HG03196 (cell line): ENCODE data around the gene ATXN1.
"Not testable (repeated sequence)": the region's sequence is repeated elsewhere in the genome, so short reads cannot be mapped to it uniquely, and the experiment has no call there.

Experiments used
- ATAC-seq: cut with Tn5 transposase; IDR thresholded peaks from one replicate; pipeline ENCODE4 v1.9.1; 2021; ENCODE audit not compliant: unreplicated experiment

The ATXN1 gene

DNA sequence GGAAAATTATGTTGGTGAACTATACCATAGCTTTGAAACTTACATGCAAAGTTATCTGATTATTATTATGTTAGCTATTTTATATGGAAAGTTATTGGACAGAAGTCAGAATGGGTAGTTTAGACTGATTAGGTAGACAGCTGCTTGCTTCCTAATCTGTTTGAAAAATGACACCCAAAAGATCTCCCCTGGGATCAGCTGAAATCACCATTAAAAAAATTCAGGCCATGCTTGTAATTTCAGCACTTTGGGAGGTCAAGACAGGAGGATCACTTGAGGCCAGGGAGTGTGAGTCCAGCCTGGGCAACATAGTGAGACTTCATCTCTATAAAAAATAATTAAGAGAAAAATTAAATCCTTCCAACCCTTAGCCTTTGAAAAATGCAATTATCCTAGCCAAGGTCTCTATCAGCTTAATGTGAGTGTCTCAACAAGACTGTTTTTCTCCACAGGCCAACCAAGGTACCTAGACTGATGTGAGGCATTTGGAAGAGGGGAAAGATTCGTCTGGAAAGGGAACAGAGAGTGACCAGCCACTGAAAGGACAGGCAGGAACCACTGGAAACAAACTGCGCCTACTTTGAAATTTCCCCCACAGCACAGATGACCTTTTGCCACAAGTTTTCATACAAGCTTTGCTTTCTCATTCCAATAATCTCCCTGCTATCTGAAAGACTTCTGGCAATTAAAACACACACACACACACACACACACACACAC is 290.6 kb downstream of the ATXN1 start:
- ATAC-seq = peak; percentile 6

DNA sequence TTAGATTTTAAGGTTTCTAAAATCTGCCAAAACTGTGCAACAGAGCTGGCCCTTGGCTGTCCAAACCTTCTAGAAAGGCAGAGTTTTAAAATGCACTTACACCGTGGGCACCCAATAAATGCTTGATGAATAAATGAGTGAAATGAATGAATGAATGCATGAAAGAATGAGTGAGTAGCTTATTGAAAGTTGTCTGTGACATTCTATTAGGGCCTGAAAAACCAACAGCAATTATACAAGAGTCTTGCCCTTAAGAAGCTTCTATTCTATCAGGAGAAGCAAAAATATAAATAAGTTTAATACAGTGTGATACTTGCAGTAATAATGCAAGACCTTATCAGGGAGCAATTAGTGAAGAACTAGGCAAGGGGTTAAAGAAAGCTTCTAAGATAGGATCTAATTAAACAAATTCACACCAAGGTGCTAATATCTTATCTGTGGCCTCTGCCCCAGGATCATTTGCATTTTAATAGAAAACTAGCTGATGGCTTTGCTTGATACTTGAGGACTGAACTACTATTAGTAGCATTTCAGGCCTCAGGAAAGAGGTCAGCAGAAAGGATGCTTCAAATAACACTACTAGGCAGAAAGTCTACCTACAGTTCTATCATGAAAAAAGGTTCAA is 292.2 kb downstream of the ATXN1 start:
- ATAC-seq = no peak

DNA sequence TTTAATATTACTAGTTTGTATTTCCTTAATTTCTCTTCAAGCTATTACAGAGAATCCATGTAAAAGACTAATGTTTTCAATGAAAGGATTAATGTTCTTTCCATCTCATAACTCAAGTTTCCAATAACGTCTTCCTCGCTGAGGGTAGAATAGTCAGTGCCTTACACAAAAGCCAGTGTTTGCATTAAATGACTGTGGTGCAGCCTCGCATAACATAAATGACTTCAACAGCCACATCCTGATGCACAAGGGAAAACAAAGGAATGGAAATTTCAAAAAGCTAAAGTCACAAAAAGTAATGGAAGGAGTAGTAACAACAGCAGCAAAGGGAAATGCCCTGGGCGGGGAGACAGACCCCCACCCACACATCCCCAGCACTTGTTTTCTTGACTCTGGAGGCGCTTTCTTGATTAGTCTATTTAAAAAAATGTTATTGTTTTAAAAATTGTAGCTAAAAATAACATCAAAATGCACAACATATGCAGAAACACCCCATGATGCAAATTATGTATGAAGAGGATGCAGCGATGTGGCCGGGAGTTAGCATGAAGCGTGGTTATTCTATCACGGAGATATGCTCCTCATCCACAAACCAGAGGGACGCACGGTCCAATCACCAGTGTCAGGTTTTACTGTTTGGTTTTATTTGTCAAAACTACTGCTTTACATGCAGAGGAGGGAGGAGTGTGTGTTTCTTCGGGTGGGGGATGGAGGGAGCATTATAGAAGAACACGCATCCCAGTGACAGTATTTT is 294.3 kb downstream of the ATXN1 start:
- no peak for ATAC-seq

DNA sequence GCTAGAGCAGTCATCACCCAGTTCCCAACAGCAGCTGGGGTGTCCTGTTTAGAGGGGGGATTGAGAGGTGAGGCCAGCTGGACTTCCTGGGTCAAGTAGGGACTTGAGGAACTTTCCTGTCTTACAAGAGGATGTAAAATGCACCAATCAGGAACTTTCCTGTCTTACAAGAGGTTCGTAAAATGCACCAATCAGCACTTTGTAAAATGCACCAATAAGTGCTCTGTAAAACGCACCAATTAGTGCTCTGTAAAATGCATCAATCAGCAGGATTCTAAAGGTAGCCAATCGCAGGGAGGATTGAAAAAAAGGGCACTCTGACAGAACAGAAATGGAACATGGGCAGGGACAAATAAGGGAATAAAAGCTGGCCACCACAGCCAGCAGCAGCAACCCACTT is 297.2 kb downstream of the ATXN1 start:
- no peak for ATAC-seq

DNA sequence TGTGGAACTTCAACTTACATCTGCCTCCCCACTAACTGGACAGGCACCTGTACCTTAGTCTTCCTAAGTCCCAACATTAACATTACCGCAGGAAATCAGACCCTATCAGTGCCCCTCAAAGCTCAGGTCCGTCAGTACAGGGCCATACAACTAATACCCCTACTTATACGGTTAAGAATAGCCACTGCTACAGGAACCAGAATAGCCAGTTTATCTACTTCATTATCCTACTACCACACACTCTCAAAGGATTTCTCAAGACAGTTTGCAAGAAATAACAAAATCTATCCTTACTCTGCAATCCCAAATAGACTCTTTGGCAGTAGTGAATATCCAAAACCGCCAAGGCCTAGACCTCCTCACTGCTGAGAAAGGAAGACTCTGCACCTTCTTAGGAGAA is 298.0 kb downstream of the ATXN1 start:
- not testable (repeated sequence) for ATAC-seq

DNA sequence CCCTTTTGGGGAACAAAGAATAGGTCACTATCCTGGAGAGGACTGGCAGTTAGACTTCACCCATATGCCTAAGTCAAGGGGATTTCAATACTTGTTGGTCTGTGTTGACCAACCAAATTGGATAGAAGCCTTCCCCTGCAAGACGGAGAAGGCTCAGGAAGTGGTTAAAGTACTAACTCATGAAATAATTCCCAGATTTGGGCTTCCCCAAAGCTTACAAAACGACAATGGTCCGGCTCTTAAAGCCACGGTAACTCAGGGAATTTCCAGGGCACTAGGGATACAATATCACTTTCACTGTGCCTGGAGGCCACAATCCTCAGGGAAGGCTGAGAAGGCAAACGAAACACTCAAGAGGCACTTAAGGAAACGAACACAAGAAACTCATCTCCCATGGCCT is 299.8 kb downstream of the ATXN1 start:
- ATAC-seq = no peak

DNA sequence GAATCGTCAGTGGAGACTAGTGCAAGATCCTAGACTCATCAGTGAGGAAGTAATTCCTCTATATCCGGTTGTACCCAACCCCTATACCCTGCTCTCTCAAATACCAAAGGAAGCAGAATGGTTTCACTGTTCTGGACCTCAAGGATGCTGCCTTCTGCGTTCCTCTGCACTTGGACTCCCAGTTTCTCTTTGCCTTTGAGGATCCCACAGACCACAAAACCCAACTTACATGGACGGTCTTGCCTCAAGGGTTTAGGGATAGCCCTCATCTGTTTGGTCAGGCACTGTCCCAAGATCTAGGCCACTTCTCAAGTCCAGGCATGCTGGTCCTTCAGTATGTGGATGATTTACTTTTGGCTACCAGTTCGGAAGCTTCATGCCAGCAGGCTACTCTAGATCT is 301.8 kb downstream of the ATXN1 start:
- not testable (repeated sequence) for ATAC-seq

DNA sequence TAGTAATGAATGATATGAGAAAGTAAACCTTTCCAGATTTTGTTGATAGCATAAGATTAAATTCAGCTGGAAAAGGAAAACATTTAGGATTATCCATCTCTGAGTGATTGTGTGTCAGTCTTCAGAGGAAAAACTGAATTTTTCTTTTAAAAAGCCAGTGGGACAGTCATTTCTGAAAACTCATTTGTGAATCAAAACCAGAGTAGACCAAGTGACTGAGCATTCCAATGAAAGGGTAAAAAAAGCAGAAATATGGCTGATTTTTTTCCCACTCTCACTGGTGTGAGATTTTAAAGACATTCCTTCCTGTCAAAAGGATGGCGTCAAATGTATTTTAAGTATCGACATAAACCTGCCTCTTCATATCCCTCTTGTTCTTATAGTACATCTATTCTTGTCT is 308.9 kb downstream of the ATXN1 start:
- no peak for ATAC-seq

DNA sequence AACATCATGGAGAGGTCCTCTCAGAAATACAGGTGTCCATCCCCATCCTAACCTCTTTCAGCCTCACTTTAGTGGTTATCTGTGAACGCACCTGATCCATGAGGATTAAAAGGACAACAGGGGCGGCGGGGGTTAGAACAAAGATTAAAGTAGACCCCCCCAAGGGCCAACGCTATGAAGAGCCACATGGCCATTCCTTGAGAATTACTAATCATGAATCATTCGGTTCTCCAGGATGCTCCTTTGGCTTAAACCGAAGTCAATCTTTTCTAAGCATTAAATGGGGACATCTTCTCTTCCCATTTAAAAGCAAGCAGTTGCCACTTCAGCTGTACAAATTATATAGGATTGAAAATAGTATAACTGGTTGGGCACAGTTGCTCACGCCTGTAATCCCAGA is 310.4 kb downstream of the ATXN1 start:
- no peak for ATAC-seq

DNA sequence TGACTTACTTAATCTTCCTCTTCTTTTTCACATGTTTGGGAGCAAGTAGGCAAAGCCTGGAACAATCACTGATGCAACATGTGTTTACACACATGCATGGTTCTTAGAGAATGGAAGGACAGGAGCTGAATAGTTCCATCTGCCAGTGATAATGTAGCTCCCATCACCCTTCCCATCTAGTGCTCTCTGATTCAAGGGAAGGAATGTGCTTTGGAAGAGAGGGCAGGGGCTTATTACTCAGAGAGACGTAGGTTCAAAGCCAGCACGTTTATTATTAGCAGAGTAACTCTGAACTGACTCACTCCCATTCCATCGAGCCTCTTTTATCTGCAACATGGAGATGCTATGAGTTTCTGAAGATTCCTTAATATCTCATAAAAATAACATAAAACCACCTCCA is 311.0 kb downstream of the ATXN1 start:
- ATAC-seq = no peak

DNA sequence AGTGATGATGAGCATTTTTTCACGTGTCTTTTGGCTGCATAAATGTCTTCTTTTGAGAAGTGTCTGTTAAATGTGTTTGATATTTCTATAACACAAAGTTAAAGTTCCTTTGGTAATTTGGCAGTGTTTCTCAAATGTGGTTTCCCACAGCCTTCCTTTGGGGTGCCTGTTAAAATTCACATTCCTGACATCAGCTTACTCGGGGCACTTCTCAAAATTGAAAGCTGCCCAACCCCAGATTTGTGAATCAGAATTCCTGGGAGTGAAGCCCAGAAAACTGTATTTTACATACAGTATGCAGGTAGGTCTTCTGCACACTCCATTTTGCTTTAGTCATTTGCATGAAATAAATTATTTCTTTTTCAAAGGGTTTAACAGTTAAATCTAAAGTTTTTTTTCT is 315.0 kb downstream of the ATXN1 start:
- ATAC-seq = no peak

DNA sequence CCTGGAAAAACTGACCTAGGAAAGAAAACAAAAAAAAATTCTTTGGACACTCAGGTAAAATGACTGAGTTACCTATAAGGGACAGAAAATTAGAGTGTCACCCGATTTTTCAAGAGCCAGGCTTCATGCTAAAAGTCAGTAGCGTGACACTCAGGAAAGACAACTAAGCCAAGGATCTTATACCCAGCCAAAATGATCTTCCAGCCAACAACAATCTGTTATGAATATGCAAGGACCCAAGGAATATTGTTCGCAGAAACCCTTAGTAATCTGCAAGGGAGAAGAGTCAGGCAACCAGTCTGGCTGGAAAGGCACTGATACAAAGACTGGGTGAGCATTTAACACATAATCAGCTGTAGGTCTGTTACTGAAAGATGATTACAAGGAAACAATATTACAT is 319.2 kb downstream of the ATXN1 start:
- no peak for ATAC-seq

DNA sequence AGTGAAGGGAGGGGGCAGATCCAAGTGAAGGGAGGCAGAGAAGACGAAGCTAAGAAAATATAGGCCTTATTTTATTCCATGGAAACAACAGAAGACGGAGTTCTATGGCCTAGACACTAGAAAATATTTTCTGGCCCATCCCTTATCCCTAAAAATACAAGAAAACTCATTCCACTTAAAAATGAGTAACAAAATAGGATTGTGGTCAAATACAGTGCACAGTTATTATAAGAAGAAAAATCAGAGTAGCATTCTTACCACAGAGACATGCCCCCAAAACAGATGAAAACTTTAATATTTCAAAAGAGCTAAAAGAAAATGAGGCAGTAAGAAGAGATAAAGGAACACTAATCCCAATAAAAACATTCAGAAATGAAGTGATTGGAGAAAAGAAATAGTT is 320.0 kb downstream of the ATXN1 start:
- no peak for ATAC-seq

DNA sequence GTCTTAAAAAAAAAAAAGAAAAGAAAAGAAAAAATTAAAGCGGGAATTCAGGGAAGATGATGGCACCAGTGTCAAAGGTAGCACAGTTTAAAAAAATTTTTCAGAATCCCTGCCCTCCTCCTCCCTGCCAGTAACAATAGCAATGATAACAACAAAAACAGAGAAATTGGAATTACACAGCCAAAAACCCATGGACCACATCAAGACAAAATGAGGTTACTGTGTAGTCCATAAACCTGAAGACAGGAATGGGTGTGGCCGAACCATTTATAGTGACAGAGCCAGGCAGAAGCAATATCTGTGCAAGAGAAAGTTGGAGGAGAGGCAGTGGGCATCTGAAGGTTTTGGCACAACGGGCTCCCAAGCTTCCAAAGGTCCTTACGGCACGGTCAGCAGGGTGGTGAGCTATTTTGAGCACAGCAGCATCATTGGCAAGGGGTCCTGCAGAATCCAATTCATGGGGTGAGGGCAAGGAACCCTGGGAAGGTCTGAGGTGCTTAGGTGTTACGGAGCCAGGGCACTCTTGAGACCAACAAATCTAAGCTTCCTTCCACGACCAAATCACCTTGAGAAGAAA is 320.5 kb downstream of the ATXN1 start:
- no peak for ATAC-seq

DNA sequence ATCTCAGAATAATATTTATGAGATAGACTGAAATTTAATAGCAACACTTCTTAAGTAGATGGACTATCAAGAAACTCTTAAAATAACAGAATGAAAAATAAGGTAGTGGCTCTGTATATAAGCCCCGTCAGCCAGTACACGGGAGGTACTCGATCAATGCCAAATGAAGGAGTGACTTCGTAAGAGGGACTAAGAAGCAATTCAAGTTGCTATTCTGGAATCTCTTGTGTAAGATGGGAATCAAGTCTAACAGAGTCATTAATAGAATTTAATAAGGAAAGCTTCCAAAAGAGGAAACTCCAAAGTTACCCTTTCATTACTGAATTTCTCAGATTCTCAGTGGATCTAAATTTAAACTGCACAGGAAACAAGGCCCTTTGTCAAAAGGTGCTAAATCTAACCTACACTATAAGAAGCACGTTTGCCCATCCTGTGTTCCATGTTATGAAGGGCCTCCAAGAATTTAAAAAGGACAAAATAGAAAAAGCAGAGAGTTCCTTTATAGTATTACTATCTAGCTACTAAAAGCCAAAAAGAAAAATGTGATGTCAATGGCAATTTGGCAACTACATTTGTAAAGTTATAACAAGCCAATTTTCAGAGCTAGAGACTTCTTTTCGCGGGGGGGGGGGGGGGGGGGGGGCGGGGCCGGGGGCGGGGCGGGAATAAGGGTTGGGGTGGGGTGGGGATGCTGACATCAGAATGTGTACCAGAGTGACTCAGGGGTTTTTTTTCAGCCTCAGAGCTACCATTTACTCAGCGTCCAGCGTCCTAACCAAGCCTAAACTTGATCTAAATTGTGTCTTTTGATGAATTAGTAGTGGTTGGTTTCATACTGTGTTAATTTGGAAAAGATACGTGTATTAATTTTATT is 322.3 kb downstream of the ATXN1 start:
- ATAC-seq = no peak

DNA sequence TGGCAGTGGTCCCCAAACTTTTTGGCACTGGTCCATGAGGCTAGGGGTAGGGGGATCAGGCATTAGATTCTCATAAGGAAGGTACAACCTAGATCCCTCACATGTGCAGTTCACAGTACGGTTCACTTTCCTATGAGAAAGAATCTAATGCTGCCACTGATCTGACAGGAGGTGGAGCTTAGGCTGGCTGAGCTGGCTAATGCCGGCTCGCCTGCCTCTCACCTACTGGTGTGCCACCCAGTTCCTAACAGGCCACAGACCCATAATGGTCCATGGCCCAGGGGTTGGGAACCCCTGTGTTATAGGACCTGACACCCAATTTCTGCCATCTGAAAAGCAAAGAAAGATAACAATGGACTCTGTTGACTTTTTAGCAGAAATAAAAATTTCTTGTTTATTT is 323.3 kb downstream of the ATXN1 start:
- no peak for ATAC-seq

DNA sequence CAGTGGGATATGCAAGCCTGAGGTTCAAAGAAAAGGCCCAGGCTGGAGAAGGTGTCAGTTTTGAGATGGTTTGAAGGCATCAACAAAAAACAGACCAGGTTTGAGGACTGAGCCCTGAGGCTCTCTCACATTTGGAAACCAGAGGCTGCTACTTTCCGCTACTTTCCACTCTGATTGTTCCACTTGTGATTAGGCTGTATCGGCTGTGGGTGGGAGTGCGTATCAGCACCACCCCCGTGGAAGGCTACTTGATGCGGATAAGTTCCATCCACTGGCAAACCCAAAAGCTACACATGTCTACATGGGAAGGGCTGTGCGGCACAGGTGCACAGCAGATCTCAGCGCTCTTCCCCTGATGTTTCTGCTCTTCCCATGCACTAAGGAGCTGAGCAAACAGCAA is 324.2 kb downstream of the ATXN1 start:
- no peak for ATAC-seq

DNA sequence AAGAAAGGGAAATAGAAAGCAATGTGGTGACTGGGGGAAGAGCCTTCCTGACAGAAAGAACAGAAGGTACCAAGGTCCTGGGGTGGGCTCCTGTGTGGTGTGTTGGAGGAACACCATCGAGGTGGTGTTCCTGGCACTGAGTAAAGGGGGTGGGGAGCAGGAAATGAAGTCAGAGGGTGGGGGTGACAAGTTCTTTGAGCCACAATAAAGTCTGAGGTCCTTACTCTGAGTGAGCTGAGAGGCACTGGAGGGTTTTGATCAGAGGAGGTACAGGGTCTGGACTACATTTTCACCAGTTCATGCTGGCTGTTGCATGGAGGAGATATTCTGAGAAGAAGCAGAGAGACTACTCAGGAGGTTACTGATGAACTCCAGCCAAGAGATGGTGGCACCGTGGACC is 324.7 kb downstream of the ATXN1 start:
- no peak for ATAC-seq

DNA sequence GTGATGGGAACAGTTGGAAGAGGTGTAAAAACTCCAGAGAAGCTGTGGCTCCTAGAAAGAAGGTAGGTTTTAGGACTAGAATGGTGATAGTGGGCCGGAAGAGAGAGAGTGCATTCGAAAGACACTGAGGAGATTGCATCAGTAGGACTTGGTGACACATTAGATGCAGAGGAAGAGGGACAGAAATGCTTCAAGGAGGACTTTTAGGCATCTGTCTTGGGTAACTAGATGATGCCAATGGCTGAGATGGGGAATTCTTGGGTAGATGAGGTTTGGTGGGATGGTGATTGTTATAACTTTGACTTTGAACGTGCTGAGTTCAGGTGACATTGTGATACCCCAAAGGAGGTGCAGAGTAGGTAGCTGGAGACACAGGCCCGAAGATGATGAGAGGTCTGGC is 326.4 kb downstream of the ATXN1 start:
- ATAC-seq = no peak

DNA sequence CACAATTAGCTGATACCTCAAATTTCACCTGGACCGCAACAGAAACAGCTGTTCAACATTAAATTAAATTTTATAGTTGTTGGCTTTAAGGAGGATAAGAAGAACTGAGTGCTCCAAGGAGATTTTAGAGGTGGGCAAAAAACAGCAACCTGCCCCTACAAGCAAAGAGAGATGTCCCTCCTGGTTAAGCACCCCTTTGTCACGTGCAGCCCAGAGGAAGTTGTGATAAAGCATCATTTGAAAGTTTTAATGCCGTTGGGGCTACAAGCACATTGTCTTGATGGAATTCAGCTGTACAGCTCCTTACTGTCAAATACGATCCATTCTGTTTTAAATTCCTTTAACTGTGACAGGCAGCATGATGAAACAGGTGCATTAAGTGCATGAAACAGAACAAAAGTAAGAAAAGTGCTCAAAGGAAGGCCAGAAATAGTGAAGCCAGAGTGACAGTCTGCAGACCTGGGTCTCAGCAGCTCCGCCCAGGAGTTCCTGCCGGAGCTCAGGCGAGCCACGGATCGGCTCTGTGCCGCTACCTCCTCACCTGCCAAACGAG is 327.8 kb downstream of the ATXN1 start:
- no peak for ATAC-seq
